Keratinocyte (primary cell): ENCODE measurements around the gene HOXC11. TPM values are rescaled to one million over a fixed set of nuclear protein-coding genes. Genes with fewer than 3 reads are reported as not detected.

Experiments used
- DNase-seq: peaks from one replicate; pipeline ENCODE4 v3.0.0-alpha.2; 2011; ENCODE audit warnings: low read depth, missing footprints, low spot score
- FAIRE-seq: peaks from 2 replicates; lab custom pipeline; 2011; peaks lifted over from hg19 to GRCh38; lab: Jason Lieb, UNC
- H2AFZ ChIP-seq: 2 replicates; pipeline ENCODE4 v1.6.0; 2012; ENCODE audit warnings: low read length, control low read depth, inconsistent platforms; ENCODE audit not compliant: control insufficient read depth
- H3K27ac ChIP-seq: 2 replicates; pipeline ENCODE4 v1.5.1; 2011; ENCODE audit warnings: low read length; ENCODE audit not compliant: control insufficient read depth, insufficient read depth
- H3K27me3 ChIP-seq: 3 replicates; pipeline ENCODE4 v1.6.0; 2011; ENCODE audit warnings: low read length; ENCODE audit not compliant: control insufficient read depth, insufficient read depth; ENCODE audit errors: extremely low read depth
- H3K36me3 ChIP-seq, 2 experiments: 2 replicates in 1 of 2; 3 replicates in 1 of 2; pipeline ENCODE4 v1.5.1; 2011; ENCODE audit warnings: low read length in 2 of 2, mild to moderate bottlenecking in 1 of 2; ENCODE audit not compliant: control insufficient read depth in 2 of 2, insufficient read depth in 2 of 2; ENCODE audit errors: extremely low read depth in 1 of 2
- H3K4me1 ChIP-seq: 3 replicates; pipeline ENCODE4 v1.5.1; 2011; ENCODE audit warnings: low read length; ENCODE audit not compliant: control insufficient read depth, insufficient read depth; ENCODE audit errors: extremely low read depth
- H3K4me2 ChIP-seq: 3 replicates; pipeline ENCODE4 v1.6.0; 2011; ENCODE audit warnings: low read depth, low read length; ENCODE audit not compliant: control insufficient read depth, insufficient read depth; ENCODE audit errors: extremely low read depth
- H3K4me3 ChIP-seq, 3 experiments: fragments of 200-600 bp in 1 of 3; sonication (generic) in 1 of 3; 2 replicates in 2 of 3; 3 replicates in 1 of 3; pipeline ENCODE4 v1.5.1; 2011 to 2016; ENCODE audit warnings: low read length in 3 of 3, mild to moderate bottlenecking in 3 of 3, control low read depth in 2 of 3, inconsistent platforms in 1 of 3, low read depth in 1 of 3, mixed read lengths in 1 of 3, mixed run types in 1 of 3, moderate library complexity in 1 of 3; ENCODE audit not compliant: control insufficient read depth in 2 of 3, insufficient read depth in 2 of 3; ENCODE audit errors: extremely low read depth in 1 of 3
- H3K79me2 ChIP-seq: 2 replicates; pipeline ENCODE4 v1.6.0; 2012; ENCODE audit warnings: low read length; ENCODE audit not compliant: control insufficient read depth, insufficient read depth
- H3K9ac ChIP-seq: 3 replicates; pipeline ENCODE4 v1.6.0; 2011; ENCODE audit warnings: low read length; ENCODE audit not compliant: control insufficient read depth, insufficient read depth; ENCODE audit errors: extremely low read depth
- H3K9me1 ChIP-seq: 3 replicates; pipeline ENCODE4 v1.6.0; 2011; ENCODE audit warnings: low read length; ENCODE audit not compliant: control insufficient read depth, insufficient read depth; ENCODE audit errors: extremely low read depth
- H3K9me3 ChIP-seq: 2 replicates; pipeline ENCODE4 v1.5.1; 2012; ENCODE audit warnings: low read depth, low read length; ENCODE audit not compliant: control insufficient read depth
- H4K20me1 ChIP-seq: 3 replicates; pipeline ENCODE4 v1.6.0; 2011; ENCODE audit warnings: low read length; ENCODE audit not compliant: control insufficient read depth, insufficient read depth; ENCODE audit errors: extremely low read depth
- CTCF ChIP-seq, 3 experiments: IDR thresholded peaks in 1 of 3; conservative IDR thresholded peaks in 1 of 3; optimal IDR thresholded peaks in 1 of 3; 2 replicates in 2 of 3; 3 replicates in 1 of 3; pipeline versions ENCODE3 to v1.5.1; 2011; ENCODE audit warnings: low read length in 3 of 3, mild to moderate bottlenecking in 3 of 3, moderate library complexity in 2 of 3, control low read depth in 1 of 3, inconsistent platforms in 1 of 3; ENCODE audit not compliant: insufficient read depth in 2 of 3; ENCODE audit errors: extremely low read depth in 1 of 3
- EZH2 ChIP-seq: IDR thresholded peaks from one replicate; pipeline ENCODE4 v1.6.1; 2012; ENCODE audit warnings: inconsistent platforms, mild to moderate bottlenecking, low read length, moderate library complexity
- dilution Hi-C: fragments of 300-500 bp; cut with MboI; formaldehyde crosslinking; loops from one replicate; pipeline ENCODE4 v1.7.0; 2020; ENCODE audit warnings: low sequenced_read_pairs; ENCODE audit not compliant: extremely low pct_ligation_motif_present
- polyA plus RNA-seq, 5 experiments: library from polyadenylated mRNA; depleted of rRNA in 3 of 5; stranded (reverse) in 3 of 5; stranded (forward) in 1 of 5; unstranded in 1 of 5; fragments of >200 nt; gene quantifications; 1 replicate in 1 of 5; 2 replicates in 3 of 5; 3 replicates in 1 of 5; pipeline versions ENCODE4 v1.2.1 to v1.2.3, GENCODE V29; 2011 to 2012; ENCODE audit warnings: missing spikeins in 2 of 5, low read depth in 1 of 5, low replicate concordance in 1 of 5

HOXC11 gene
- polyA plus RNA-seq, 1 donor (not counting 4 experiments of a cell fraction or from before 2014, with no cell fraction given): 1.6 TPM

GRCh38 chr12:54020591-54021405 is 47.9 kb downstream of the HOXC11 start:
- Histone ChIP-seq H3K36me3 (no peaks in the 10 kb centered on the region), H4K20me1 (no peaks in the 10 kb centered on the region), H3K4me1 (peaks cover 68% of the 10 kb centered on the region), H3K4me2 (peak overlapping the region; percentile 96), H3K27me3 (no peaks in the 10 kb centered on the region), H3K9ac (peak overlapping the region; percentile 98), H2AFZ (peak overlapping the region; percentile 31), H3K4me3 (peak overlapping the region; percentile 21 to 82 (median 74)), H3K27ac (peak overlapping the region; percentile 98), H3K9me1 (no peaks in the 10 kb centered on the region), H3K9me3 (no peaks in the 10 kb centered on the region), H3K79me2 (peaks cover 81% of the 10 kb centered on the region)
- FAIRE-seq: no peak
- TF ChIP-seq EZH2: no peak
- TF ChIP-seq CTCF (optimal IDR thresholded peaks at IDR 0.05 in 1 of 3, IDR thresholded peaks at IDR 0.05 in 1 of 3, conservative IDR thresholded peaks at IDR 0.05 in 1 of 3; ENCODE audit: extremely low read depth in 1 of 3, insufficient read depth in 2 of 3, low read length in 3 of 3): no peak
- dilution Hi-C loops: no loop called here
- DNase-seq: no peak

GRCh38 chr12:54021432-54022013 is 48.6 kb downstream of the HOXC11 start:
- Histone ChIP-seq H3K36me3 (no peaks in the 10 kb centered on the region), H3K27ac (peak overlapping the region; percentile 98), H4K20me1 (no peaks in the 10 kb centered on the region), H3K4me3 (peak overlapping the region; percentile 21 to 82 (median 74)), H3K9me1 (no peaks in the 10 kb centered on the region), H3K27me3 (no peaks in the 10 kb centered on the region), H2AFZ (peak overlapping the region; percentile 31), H3K9me3 (no peaks in the 10 kb centered on the region), H3K79me2 (peaks cover 82% of the 10 kb centered on the region), H3K4me1 (peaks cover 71% of the 10 kb centered on the region), H3K9ac (peak overlapping the region; percentile 98), H3K4me2 (peak overlapping the region; percentile 96)
- TF ChIP-seq EZH2 (no peak), CTCF (optimal IDR thresholded peaks at IDR 0.05 in 1 of 3, IDR thresholded peaks at IDR 0.05 in 1 of 3, conservative IDR thresholded peaks at IDR 0.05 in 1 of 3; ENCODE audit: extremely low read depth in 1 of 3, insufficient read depth in 2 of 3, low read length in 3 of 3) (peak; percentile 50 to 68 (median 62))
- dilution Hi-C loops: no loop called here
- no peak for DNase-seq
- peak; percentile 9 for FAIRE-seq
